ENCODE results near the gene RLBP1. TPM values are rescaled to one million over a fixed set of nuclear protein-coding genes. Genes with fewer than 3 reads are reported as not detected.
A peak's percentile ranks its signal among the peaks of the same experiment; 100 is the strongest.
"Not testable (repeated sequence)": the region's sequence is repeated elsewhere in the genome, so short reads cannot be mapped to it uniquely, and the experiment has no call there.

RLBP1 gene
- total RNA-seq, 4 donors from 2014 or later: not detected

DNA sequence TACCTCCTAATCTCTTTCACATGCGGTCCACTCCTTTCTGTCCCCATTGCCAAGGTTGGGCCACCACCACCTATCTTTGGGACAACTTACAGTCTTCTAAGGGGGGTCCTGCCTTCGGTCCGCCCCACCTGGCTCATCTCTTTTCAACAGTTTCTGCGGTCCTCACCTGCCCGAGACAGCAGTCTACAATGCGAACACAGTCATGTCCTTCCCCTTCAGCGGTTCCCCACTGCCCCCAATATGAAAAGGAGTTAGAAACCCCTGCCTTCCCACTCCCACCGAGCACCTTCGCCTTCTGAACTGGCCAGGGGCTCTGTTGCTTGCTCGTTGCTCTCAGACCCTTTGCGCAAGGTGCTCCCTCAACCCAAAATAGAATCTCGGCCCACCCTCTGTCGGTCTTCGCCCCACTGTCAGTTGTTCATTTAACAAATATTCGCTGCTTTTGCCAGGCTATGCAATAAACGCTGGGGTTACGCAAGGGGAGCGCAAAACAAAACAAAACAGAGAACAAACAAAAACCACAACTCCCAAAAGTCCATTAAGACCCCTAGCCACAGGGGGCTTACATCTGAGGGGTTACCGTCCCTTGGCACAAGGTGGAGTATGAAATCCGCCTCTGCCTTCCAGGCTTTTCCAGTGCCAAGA lies 21.8 kb upstream of the RLBP1 start:
- no peak for DNase-seq
- Histone ChIP-seq H3K9me3 (no peaks in the 10 kb centered on the region), H3K4me3 (peak overlapping the region; percentile 53 to 71 (median 64)), H3K4me1 (peaks cover 0 to 8% (median 7%) of the 10 kb centered on the region in 4 donors), H3K27ac (peak overlapping the region; percentile 16 to 58 (median 36)), H3K36me3 (no peaks in the 10 kb centered on the region), H3K27me3 (no peaks in the 10 kb centered on the region)
- TF ChIP-seq CTCF (IDR thresholded peaks at IDR 0.05) (no peak), POLR2A (IDR thresholded peaks at IDR 0.05) (no peak)

DNA sequence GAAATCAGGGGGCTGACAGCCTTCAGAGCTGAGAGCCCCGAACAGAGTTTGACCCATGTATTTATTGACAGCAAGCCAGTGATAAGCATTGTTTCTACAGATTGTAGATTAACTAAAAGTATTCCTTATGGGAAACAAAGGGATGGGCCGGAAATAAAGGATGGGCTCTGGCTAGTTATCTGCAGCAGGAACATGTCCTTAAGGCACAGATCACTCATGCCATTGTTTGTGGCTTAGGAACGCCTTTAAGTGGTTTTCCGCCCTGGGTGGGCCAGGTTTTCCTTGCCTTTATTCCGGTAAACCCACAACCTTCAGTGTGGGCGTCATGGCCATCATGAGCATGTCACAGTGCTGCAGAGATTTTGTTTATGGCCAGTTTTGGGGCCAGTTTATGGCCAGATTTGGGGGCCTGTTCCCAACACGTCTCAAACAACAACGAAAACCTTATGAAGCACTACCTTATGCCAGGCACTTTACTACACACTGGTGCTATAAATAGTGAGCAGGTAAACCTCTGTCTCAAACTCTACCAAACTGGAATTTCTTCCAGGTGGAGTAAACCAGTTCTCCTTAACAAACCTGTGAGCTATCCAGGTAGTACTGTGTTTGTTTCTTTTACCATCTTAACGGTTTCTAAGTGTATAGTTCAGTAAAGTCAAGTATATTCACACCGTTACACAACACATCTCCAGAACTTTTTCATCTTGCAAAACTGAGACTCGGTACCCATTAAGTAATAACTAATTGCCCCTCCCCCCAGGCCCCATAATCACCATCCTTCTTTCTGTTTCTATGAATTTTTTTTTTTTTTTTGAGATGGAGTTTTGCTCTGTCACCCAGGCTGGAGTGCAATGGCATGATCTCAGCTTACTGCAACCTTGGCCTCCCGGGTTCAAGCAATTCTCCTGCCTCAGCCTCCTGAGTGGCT lies 18.8 kb upstream of the RLBP1 start:
- not testable (repeated sequence) for H3K9me3 ChIP-seq, H3K4me3 ChIP-seq, H3K4me1 ChIP-seq, H3K36me3 ChIP-seq, H3K27me3 ChIP-seq, H3K27ac ChIP-seq, DNase-seq

- no peak for TF ChIP-seq POLR2A (IDR thresholded peaks at IDR 0.05)
- TF ChIP-seq CTCF (IDR thresholded peaks at IDR 0.05): no peak
- Histone ChIP-seq H3K9me3 (no peaks in the 10 kb centered on the region), H3K27ac (no peak overlapping the region), H3K27me3 (no peaks in the 10 kb centered on the region), H3K36me3 (no peaks in the 10 kb centered on the region), H3K4me3 (no peak overlapping the region), H3K4me1 (no peaks in the 10 kb centered on the region)
- DNase-seq: no peak
These were observed 10.5 kb upstream of the RLBP1 start for GRCh38 chr15:89231832-89232231.

- Histone ChIP-seq H3K27me3 (no peaks in the 10 kb centered on the region), H3K4me1 (no peaks in the 10 kb centered on the region), H3K4me3 (no peak overlapping the region), H3K27ac (no peak overlapping the region), H3K36me3 (no peaks in the 10 kb centered on the region), H3K9me3 (no peaks in the 10 kb centered on the region)
- DNase-seq: no peak
- TF ChIP-seq CTCF (IDR thresholded peaks at IDR 0.05) (no peak), POLR2A (IDR thresholded peaks at IDR 0.05) (no peak)
These were observed 8.9 kb upstream of the RLBP1 start for GRCh38 chr15:89230277-89230676.

GRCh38 chr15:89227425-89227824 lies 6.0 kb upstream of the RLBP1 start:
- Histone ChIP-seq H3K36me3 (no peaks in the 10 kb centered on the region), H3K9me3 (no peaks in the 10 kb centered on the region), H3K4me3 (no peak overlapping the region), H3K27ac (no peak overlapping the region), H3K4me1 (no peaks in the 10 kb centered on the region), H3K27me3 (no peaks in the 10 kb centered on the region)
- TF ChIP-seq POLR2A (IDR thresholded peaks at IDR 0.05): no peak
- no peak for TF ChIP-seq CTCF (IDR thresholded peaks at IDR 0.05)
- no peak for DNase-seq

Data from Peyer's patch (tissue), 4 donors.